HepG2 (cell line): Measurements from ENCODE around the gene IP6K3. TPM values are rescaled to one million over a fixed set of nuclear protein-coding genes. Genes with fewer than 3 reads are reported as not detected.

ENCODE experiments used
- ADNP ChIP-seq: sonication (generic); formaldehyde crosslinking; IDR thresholded peaks from 2 replicates; pipeline ENCODE4 v1.4.0; 2020; ENCODE audit warnings: missing genetic modification reagents
- ASH2L ChIP-seq: fragments of 300-600, 200-600 bp; sonication (generic); IDR thresholded peaks from 2 replicates; pipeline ENCODE4 v1.7.0; 2017; ENCODE audit warnings: low read depth, mild to moderate bottlenecking, moderate library complexity, mixed read lengths, low read length; ENCODE audit not compliant: insufficient read length
- BRF2 ChIP-seq: sonication (generic); formaldehyde crosslinking; IDR thresholded peaks from 2 replicates; pipeline ENCODE4 v1.8.1; 2022; ENCODE audit warnings: mild to moderate bottlenecking, missing genetic modification reagents
- HDAC1 ChIP-seq: sonication (generic); formaldehyde crosslinking; IDR thresholded peaks from 2 replicates; pipeline ENCODE4 v1.5.1; 2020; ENCODE audit warnings: mild to moderate bottlenecking, missing genetic modification reagents
- MAFF ChIP-seq: IDR thresholded peaks from 2 replicates; pipeline ENCODE4 v1.6.1; 2011; ENCODE audit warnings: low read depth, low read length, improper control_type of control experiment
- MED13 ChIP-seq: sonication (generic); formaldehyde crosslinking; IDR thresholded peaks from 2 replicates; pipeline ENCODE4 v1.5.0; 2020; ENCODE audit warnings: missing genetic modification reagents
- MXD1 ChIP-seq: sonication (generic); formaldehyde crosslinking; IDR thresholded peaks from 2 replicates; pipeline ENCODE4 v1.4.0; 2020; ENCODE audit warnings: mild to moderate bottlenecking, missing genetic modification reagents
- PLRG1 ChIP-seq: fragments of 450-650 bp; conservative IDR thresholded peaks from 2 replicates; pipeline ENCODE4 v1.6.1; 2016
- RARG ChIP-seq: sonication (generic); formaldehyde crosslinking; IDR thresholded peaks from 2 replicates; pipeline ENCODE4 v1.4.0; 2020; ENCODE audit warnings: low read depth, mild to moderate bottlenecking, missing genetic modification reagents
- SYNCRIP ChIP-seq: fragments of 200-400 bp; formaldehyde crosslinking; IDR thresholded peaks from 2 replicates; pipeline ENCODE4 v1.6.1; 2018; ENCODE audit warnings: mild to moderate bottlenecking, low read depth, low read length; ENCODE audit not compliant: insufficient read depth
- YY1 ChIP-seq: IDR thresholded peaks from 2 replicates; pipeline ENCODE4 v1.6.1; 2011; ENCODE audit warnings: low read length, low read depth, moderate library complexity, mild to moderate bottlenecking; ENCODE audit not compliant: insufficient read depth, insufficient replicate concordance
- ZNF101 ChIP-seq: sonication (generic); formaldehyde crosslinking; IDR thresholded peaks from 2 replicates; pipeline ENCODE4 v1.4.0; 2020; ENCODE audit warnings: mild to moderate bottlenecking, low read depth, missing genetic modification reagents, borderline replicate concordance
- ZNF275 ChIP-seq: sonication (generic); formaldehyde crosslinking; IDR thresholded peaks from 2 replicates; pipeline ENCODE4 v1.8.0; 2022; ENCODE audit warnings: missing genetic modification reagents, mild to moderate bottlenecking, inconsistent platforms, borderline replicate concordance
- ZNF343 ChIP-seq: sonication (generic); formaldehyde crosslinking; IDR thresholded peaks from 2 replicates; pipeline ENCODE4 v1.4.0; 2020; ENCODE audit warnings: mild to moderate bottlenecking, missing genetic modification reagents
- ZNF430 ChIP-seq: sonication (generic); formaldehyde crosslinking; IDR thresholded peaks from 2 replicates; pipeline ENCODE4 v1.9.0; 2021; ENCODE audit warnings: mild to moderate bottlenecking, missing genetic modification reagents
- ZNF484 ChIP-seq: sonication (generic); formaldehyde crosslinking; IDR thresholded peaks from 2 replicates; pipeline ENCODE4 v1.5.1; 2020; ENCODE audit warnings: mild to moderate bottlenecking, low read depth, missing genetic modification reagents, borderline replicate concordance
- ZNF784 ChIP-seq: sonication (generic); formaldehyde crosslinking; IDR thresholded peaks from 2 replicates; pipeline ENCODE4 v1.5.1; 2020; ENCODE audit warnings: missing genetic modification reagents, mild to moderate bottlenecking, borderline replicate concordance
- polyA plus RNA-seq, 8 experiments: library from polyadenylated mRNA; depleted of rRNA in 3 of 8; stranded (reverse) in 7 of 8; unstranded in 1 of 8; fragments of >200 nt; fragmentation: Illumina TruSeq in 4 of 8; extraction: Trizol in 4 of 8; gene quantifications; 2 replicates each; pipeline versions ENCODE4 v1.2.1 to v1.2.3, GENCODE V29; 2011 to 2016; ENCODE audit warnings: low read depth in 4 of 8, missing spikeins in 1 of 8, mixed read lengths in 1 of 8; ENCODE audit not compliant: insufficient read depth in 1 of 8
- total RNA-seq, 5 experiments: library from RNA; depleted of rRNA; stranded (reverse); fragments of >200 nt; fragmentation: Illumina TruSeq; extraction: Trizol; gene quantifications; 2 replicates each; pipeline ENCODE4 v1.2.3, GENCODE V29; 2016; ENCODE audit warnings: low read depth in 1 of 5
- TF ChIP-seq, protein P1 (sequence below): sonication (generic); formaldehyde crosslinking; IDR thresholded peaks from 2 replicates; pipeline ENCODE4 v1.5.0; 2020; ENCODE audit warnings: mild to moderate bottlenecking, missing genetic modification reagents
- TF ChIP-seq, protein P2 (sequence below): sonication (generic); formaldehyde crosslinking; IDR thresholded peaks from 2 replicates; pipeline ENCODE4 v1.9.0; 2021; ENCODE audit warnings: missing genetic modification reagents, borderline replicate concordance
- TF ChIP-seq, protein P3 (sequence below): IDR thresholded peaks from 2 replicates; pipeline ENCODE4 v1.6.1; 2018; ENCODE audit warnings: missing genetic modification reagents, mild to moderate bottlenecking, missing compliant biosample characterization

The IP6K3 gene
- total and polyA plus RNA-seq, 2 of the 13 experiments (the other 11 are each of a cell fraction or from before 2014, with no cell fraction given) = 0.11 to 0.18 TPM

DNA sequence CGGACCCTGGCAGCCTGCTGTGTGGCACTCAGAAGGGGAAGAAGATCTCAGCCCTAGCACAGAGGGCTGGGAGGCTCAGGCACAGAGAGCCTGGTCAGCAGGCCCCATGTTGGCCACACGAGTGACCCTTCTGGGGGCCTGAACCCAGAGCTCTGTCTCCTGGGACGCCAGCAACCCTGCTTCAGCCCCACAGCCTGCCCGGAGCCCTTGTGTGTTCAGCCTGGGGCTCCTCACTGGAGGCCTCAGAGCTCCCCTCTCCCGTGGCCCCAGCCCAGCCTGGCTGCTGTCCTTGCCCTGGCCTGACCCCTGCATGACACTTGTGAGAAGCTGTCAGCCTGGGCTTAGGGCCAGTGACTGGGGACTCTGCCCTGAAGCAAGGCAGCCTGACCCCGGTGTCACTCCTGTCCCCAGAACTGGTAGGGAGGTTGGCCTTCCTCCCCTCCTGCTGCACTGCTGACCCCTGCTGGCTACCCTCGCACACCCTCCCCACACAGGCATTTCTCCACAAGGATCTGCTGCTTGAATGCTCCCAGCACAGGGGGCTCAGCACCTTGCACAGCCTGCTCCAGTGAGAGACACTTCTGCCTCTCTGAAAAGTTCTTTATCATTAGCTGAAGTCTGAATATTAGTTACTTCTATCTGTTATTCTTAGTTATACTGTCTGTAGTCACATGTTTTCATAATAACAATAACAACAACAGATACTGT lies 15.4 kb upstream of the IP6K3 start (continued):
- TF ChIP-seq BRF2 (CRISPR knock-in tag) (no peak), ZNF784 (CRISPR knock-in tag) (peak; percentile 56; the same call in 1 of the 2 replicates), YY1 (peak; percentile 46), ASH2L (peak; percentile 37), ADNP (CRISPR knock-in tag) (peak; percentile 81; the same call in 1 of the 2 replicates), RARG (no peak), ZNF101 (CRISPR knock-in tag) (no peak), MAFF (no peak), ZNF430 (CRISPR knock-in tag) (peak; percentile 83; the same call in 1 of the 2 replicates), MED13 (CRISPR knock-in tag) (no peak), ZNF343 (CRISPR knock-in tag) (peak; percentile 86; the same call in 1 of the 2 replicates), HDAC1 (peak; percentile 87), ZNF275 (CRISPR knock-in tag) (no peak), ZNF484 (CRISPR knock-in tag) (no peak), PLRG1 (no peak), MXD1 (CRISPR knock-in tag) (peak; percentile 76), SYNCRIP (no peak)
- TF ChIP-seq, protein P1, sequence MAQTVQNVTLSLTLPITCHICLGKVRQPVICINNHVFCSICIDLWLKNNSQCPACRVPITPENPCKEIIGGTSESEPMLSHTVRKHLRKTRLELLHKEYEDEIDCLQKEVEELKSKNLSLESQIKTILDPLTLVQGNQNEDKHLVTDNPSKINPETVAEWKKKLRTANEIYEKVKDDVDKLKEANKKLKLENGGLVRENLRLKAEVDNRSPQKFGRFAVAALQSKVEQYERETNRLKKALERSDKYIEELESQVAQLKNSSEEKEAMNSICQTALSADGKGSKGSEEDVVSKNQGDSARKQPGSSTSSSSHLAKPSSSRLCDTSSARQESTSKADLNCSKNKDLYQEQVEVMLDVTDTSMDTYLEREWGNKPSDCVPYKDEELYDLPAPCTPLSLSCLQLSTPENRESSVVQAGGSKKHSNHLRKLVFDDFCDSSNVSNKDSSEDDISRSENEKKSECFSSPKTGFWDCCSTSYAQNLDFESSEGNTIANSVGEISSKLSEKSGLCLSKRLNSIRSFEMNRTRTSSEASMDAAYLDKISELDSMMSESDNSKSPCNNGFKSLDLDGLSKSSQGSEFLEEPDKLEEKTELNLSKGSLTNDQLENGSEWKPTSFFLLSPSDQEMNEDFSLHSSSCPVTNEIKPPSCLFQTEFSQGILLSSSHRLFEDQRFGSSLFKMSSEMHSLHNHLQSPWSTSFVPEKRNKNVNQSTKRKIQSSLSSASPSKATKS (CRISPR knock-in tag) = no peak
- TF ChIP-seq, protein P2, sequence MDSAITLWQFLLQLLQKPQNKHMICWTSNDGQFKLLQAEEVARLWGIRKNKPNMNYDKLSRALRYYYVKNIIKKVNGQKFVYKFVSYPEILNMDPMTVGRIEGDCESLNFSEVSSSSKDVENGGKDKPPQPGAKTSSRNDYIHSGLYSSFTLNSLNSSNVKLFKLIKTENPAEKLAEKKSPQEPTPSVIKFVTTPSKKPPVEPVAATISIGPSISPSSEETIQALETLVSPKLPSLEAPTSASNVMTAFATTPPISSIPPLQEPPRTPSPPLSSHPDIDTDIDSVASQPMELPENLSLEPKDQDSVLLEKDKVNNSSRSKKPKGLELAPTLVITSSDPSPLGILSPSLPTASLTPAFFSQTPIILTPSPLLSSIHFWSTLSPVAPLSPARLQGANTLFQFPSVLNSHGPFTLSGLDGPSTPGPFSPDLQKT = no peak
- TF ChIP-seq, protein P3, sequence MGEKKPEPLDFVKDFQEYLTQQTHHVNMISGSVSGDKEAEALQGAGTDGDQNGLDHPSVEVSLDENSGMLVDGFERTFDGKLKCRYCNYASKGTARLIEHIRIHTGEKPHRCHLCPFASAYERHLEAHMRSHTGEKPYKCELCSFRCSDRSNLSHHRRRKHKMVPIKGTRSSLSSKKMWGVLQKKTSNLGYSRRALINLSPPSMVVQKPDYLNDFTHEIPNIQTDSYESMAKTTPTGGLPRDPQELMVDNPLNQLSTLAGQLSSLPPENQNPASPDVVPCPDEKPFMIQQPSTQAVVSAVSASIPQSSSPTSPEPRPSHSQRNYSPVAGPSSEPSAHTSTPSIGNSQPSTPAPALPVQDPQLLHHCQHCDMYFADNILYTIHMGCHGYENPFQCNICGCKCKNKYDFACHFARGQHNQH (CRISPR knock-in tag) = peak; percentile 78
